ENCODE results near the gene KLHDC7A. TPM values are rescaled to one million over a fixed set of nuclear protein-coding genes. Genes with fewer than 3 reads are reported as not detected.

KLHDC7A gene
- total RNA-seq, 1 donor from 2014 or later: not detected

DNA sequence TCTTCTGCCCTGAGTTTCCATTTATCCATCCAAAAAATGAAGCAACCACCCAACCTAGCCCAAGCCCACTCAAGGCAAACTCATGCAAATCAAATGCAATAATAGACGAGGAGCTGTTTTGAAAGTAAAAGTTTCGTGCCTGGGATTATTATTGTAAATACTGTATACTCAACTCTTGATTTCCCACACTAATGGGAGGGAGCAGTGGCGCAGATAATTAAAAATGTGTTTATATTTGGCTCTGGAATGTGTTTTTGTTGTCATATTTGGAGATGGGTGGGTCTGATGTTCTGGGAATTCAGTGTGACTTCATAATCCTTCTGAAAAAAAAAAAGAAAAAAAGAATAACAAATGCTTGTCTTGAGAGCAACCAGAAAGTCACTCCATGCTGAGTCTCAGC is 52.5 kb downstream of the KLHDC7A start:
- H3K36me3 Mint-ChIP-seq (ENCODE audit: low read depth): no peaks in the 10 kb centered on the region
- no peaks in the 10 kb centered on the region for H3K9me3 Mint-ChIP-seq
- DNase-seq: no peak
- TF ChIP-seq, protein P1, sequence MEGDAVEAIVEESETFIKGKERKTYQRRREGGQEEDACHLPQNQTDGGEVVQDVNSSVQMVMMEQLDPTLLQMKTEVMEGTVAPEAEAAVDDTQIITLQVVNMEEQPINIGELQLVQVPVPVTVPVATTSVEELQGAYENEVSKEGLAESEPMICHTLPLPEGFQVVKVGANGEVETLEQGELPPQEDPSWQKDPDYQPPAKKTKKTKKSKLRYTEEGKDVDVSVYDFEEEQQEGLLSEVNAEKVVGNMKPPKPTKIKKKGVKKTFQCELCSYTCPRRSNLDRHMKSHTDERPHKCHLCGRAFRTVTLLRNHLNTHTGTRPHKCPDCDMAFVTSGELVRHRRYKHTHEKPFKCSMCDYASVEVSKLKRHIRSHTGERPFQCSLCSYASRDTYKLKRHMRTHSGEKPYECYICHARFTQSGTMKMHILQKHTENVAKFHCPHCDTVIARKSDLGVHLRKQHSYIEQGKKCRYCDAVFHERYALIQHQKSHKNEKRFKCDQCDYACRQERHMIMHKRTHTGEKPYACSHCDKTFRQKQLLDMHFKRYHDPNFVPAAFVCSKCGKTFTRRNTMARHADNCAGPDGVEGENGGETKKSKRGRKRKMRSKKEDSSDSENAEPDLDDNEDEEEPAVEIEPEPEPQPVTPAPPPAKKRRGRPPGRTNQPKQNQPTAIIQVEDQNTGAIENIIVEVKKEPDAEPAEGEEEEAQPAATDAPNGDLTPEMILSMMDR (IDR thresholded peaks at IDR 0.05): no peak
- H3K27ac Mint-ChIP-seq: no peak overlapping the region
- H3K4me3 Mint-ChIP-seq: no peak overlapping the region
- CTCF ChIA-PET: no interaction called here
- H3K27me3 Mint-ChIP-seq: peaks cover 11% of the 10 kb centered on the region
- intact Hi-C loops (cut with micrococcal nuclease): no loop called here
- no peak for ATAC-seq (ENCODE audit: low read depth)
- no peaks in the 10 kb centered on the region for H3K4me1 Mint-ChIP-seq
- POLR2A ChIA-PET: no interaction called here

DNA sequence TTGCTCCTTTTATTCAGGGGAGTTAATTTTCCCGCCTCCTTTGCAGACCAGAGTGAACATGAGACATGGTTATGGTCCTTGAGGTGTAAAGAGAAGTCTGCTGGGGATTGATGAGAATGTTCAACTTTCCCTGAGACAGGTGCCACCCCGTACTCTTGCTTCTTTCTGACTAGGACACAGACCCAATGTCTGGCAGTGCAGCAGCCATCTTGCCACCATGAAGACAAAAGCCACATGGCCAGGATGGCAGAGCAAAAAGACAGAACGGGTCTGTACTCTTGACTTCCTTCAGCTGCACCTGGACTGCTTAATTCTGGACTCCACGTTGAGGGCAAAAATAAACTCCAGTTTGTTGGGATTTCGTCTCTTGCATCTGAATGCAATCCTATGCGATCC is 54.1 kb downstream of the KLHDC7A start:
- no peaks in the 10 kb centered on the region for H3K9me3 Mint-ChIP-seq
- no peak for ATAC-seq (ENCODE audit: low read depth)
- intact Hi-C loops (cut with micrococcal nuclease): no loop called here
- peaks cover 10% of the 10 kb centered on the region for H3K27me3 Mint-ChIP-seq
- POLR2A ChIA-PET: no interaction called here
- no peaks in the 10 kb centered on the region for H3K4me1 Mint-ChIP-seq
- H3K4me3 Mint-ChIP-seq: no peak overlapping the region
- no peaks in the 10 kb centered on the region for H3K36me3 Mint-ChIP-seq (ENCODE audit: low read depth)
- CTCF ChIA-PET: no interaction called here
- no peak for DNase-seq
- TF ChIP-seq, protein P1 (IDR thresholded peaks at IDR 0.05): no peak
- no peak overlapping the region for H3K27ac Mint-ChIP-seq

Other genes with a start within 250 kb of the KLHDC7A start
- gene PAX7, start 149.9 kb downstream of the KLHDC7A start, total RNA-seq: not detected in 2 replicates